ENCODE data around the gene TEAD1. TPM values are rescaled to one million over a fixed set of nuclear protein-coding genes. Genes with fewer than 3 reads are reported as not detected.
A peak's percentile ranks its signal among the peaks of the same experiment; 100 is the strongest.

TEAD1 gene
- total and polyA plus RNA-seq, 9 of the 15 experiments (the other 6 are each of a cell fraction or from before 2014, with no cell fraction given): 1.7 to 17.7 (median 10.8) TPM

GRCh38 chr11:12683874-12684273 lies 9.7 kb downstream of the TEAD1 start (continued):
- TF ChIP-seq MAFK (IDR thresholded peaks at IDR 0.05; ENCODE audit: low read length): peak; percentile 68
- no peak for TF ChIP-seq ZNF311 (CRISPR knock-in tag; IDR thresholded peaks at IDR 0.05)
- TF ChIP-seq C11orf30 (IDR thresholded peaks at IDR 0.05; ENCODE audit: low read depth): peak; percentile 77
- TF ChIP-seq ZFP36 (IDR thresholded peaks at IDR 0.05; ENCODE audit: low read depth, low read length, partially characterized antibody): peak; percentile 37
- no peak for TF ChIP-seq ZC3H11A (IDR thresholded peaks at IDR 0.05; ENCODE audit: low read depth, low read length)
- peak; percentile 68 for TF ChIP-seq ZNF316 (IDR thresholded peaks at IDR 0.05)
- peak; percentile 47; the same call in 1 of the 2 replicates for TF ChIP-seq ATF3 (IDR thresholded peaks at IDR 0.05)
- TF ChIP-seq ATF3 (CRISPR knock-in tag; conservative IDR thresholded peaks at IDR 0.05): no peak
- TF ChIP-seq EP300 (IDR thresholded peaks at IDR 0.05; ENCODE audit: low read length): peak; percentile 46; the same call in 1 of the 2 replicates
- peak in 1 of 2 experiments; percentile 17; a peak in 2 of 4 replicates for TF ChIP-seq KDM1A (IDR thresholded peaks at IDR 0.05)
- 0 out of 2 replicates have a peak, but pooled peaks have one; percentile 30 for TF ChIP-seq ZNF766 (CRISPR knock-in tag; conservative IDR thresholded peaks at IDR 0.05)
- no peak for TF ChIP-seq E2F3 (CRISPR knock-in tag; IDR thresholded peaks at IDR 0.05)
- peak in 1 of 2 experiments; percentile 81; a peak in 1 of 4 replicates for TF ChIP-seq RCOR1 (IDR thresholded peaks at IDR 0.05; ENCODE audit: borderline replicate concordance in 1 of 2, low read depth in 2 of 2, low read length in 2 of 2)
- peak; percentile 52; the same call in 1 of the 2 replicates for TF ChIP-seq JUND (IDR thresholded peaks at IDR 0.05; ENCODE audit: borderline replicate concordance, low read depth, low read length)
- TF ChIP-seq JUND (tag; IDR thresholded peaks at IDR 0.05; ENCODE audit: borderline replicate concordance, low read depth, low read length): peak; percentile 49; the same call in 1 of the 3 replicates
- TF ChIP-seq SOX6 (IDR thresholded peaks at IDR 0.05): peak; percentile 37; the same call in 1 of the 2 replicates
- peak; percentile 58; the same call in 1 of the 2 replicates for TF ChIP-seq NFE2L1 (tag; IDR thresholded peaks at IDR 0.05; ENCODE audit: borderline replicate concordance, low read depth)
- TF ChIP-seq MAFG (tag; conservative IDR thresholded peaks at IDR 0.05): peak; percentile 87
- no peak for TF ChIP-seq ZNF41 (CRISPR knock-in tag; conservative IDR thresholded peaks at IDR 0.05)
- TF ChIP-seq CEBPB (tag; IDR thresholded peaks at IDR 0.05): peak; percentile 80
- TF ChIP-seq CBFA2T3 (IDR thresholded peaks at IDR 0.05): 0 out of 2 replicates have a peak, but pooled peaks have one; percentile 9
- TF ChIP-seq PHF8 (IDR thresholded peaks at IDR 0.05; ENCODE audit: borderline replicate concordance, low read length): no peak
- no peak for TF ChIP-seq CBX1 (IDR thresholded peaks at IDR 0.05; ENCODE audit: low read depth)
